Mesenteric fat pad (tissue), 1 donor: ENCODE measurements around the gene FOSL1. TPM values are rescaled to one million over a fixed set of nuclear protein-coding genes. Genes with fewer than 3 reads are reported as not detected.
A peak's percentile ranks its signal among the peaks of the same experiment; 100 is the strongest.

Experiments used
- DNase-seq: peaks from one replicate; pipeline ENCODE4 v3.0.0-alpha.2; 2020; ENCODE audit warnings: low spot score
- total RNA-seq: library from RNA; stranded (reverse); fragmentation: NEBNext Ultra II Directional; extraction: Animal tissue kit (Norgen Biotek cat#: 25700); gene quantifications from one replicate; pipeline ENCODE4 v1.2.1, GENCODE V29; 2021
- donor health status: DM: yes; HTN: yes; CAD: no.

Gene FOSL1
- total RNA-seq, 1 donor from 2014 or later: 58.3 TPM

DNA sequence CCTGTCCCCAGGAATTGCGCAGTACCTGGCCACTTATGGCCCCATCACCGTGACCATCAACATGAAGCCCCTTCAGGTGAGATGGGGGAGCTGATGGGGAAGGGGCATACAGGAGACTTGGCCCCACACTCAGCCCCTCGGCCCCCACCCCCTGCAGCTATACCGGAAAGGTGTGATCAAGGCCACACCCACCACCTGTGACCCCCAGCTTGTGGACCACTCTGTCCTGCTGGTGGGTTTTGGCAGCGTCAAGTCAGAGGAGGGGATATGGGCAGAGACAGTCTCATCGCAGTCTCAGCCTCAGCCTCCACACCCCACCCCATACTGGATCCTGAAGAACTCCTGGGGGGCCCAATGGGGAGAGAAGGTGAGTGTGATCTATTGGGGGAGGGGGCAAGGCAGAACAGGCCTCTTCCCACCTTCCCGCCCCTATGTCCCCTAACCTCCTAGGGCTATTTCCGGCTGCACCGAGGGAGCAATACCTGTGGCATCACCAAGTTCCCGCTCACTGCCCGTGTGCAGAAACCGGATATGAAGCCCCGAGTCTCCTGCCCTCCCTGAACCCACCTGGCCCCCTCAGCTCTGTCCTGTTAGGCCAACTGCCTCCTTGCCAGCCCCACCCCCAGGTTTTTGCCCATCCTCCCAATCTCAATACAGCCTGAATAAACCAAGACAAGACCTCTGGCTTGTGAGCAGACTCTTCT, 17.0 kb downstream of the FOSL1 start:
- no peak for DNase-seq

DNA sequence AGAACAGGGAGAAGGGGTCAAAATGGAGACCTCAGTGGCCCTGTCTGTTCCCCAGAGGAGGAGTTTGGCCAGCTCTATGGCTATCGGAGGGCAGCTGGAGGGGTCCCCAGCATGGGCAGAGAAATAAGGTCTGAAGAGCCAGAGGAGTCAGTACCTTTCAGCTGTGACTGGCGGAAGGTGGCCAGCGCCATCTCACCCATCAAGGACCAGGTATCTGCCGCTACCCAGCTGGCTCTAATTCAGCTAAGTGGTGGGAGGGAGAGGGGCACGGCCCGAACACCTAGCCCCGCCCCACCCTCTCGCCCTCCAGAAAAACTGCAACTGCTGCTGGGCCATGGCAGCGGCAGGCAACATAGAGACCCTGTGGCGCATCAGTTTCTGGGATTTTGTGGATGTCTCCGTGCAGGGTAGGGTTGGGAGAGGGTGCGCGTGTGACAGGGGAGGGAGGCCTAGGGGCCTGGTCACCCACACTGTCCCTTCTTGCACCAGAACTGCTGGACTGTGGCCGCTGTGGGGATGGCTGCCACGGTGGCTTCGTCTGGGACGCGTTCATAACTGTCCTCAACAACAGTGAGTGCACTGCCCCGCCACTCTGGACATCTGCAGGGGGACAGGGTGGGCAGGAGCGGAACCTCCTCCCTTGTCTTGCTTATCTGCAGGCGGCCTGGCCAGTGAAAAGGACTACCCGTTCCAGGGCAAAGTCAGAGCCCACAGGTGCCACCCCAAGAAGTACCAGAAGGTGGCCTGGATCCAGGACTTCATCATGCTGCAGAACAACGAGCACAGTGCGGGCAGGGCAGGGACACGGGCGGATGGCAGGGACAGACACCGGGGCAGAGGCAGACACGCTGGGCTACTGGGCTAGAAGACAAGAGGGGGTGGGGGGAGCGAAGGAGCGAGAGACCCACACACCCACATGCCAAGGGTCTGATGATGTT, 17.8 kb downstream of the FOSL1 start:
- no peak for DNase-seq

DNA sequence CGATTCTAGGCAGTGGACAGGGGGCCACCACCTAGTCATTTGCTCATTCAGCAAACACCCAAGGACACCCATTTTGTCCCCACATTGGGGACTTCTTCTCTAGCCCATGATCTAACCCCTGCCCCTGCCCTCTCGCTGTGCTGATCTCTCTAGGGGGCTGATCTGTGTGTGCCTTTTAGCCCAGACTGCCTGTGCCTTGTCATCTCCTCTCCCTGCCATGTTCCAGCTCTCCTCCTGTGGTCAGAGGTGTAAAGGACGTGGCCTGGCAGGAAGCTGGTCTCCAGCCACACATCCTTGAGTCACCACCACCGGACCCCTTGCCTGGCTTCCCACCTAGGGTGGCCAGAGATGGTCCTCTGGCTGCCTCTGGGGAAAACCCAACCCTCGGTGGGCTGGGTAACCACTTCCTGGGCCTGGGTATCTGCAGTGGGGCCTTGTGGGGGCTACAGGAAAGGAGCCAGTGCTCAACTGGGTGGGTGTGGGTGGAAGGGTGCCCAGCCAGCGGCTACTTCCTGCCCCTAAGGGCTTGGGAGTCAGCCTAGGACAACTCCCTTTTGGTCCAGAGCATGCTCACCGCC, 19.3 kb downstream of the FOSL1 start:
- DNase-seq: no peak

DNA sequence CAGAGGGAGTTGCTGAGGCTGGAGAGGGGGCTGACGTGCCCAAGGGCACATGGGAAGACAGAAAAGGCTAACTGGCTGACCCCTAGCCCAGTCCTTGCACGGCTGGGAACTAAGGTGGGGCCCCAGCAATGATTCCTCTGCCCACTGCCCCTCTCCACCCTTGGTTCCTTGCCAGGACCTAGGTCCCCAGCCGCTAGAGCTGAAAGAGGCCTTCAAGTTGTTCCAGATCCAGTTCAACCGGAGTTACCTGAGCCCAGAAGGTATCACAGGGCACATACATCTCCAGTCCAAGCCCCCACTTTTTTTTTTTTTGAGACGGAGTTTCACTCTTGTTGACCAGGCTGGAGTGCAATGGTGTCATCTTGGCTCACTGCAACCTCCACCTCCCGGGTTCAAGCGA, 20.2 kb downstream of the FOSL1 start:
- DNase-seq: no peak

DNA sequence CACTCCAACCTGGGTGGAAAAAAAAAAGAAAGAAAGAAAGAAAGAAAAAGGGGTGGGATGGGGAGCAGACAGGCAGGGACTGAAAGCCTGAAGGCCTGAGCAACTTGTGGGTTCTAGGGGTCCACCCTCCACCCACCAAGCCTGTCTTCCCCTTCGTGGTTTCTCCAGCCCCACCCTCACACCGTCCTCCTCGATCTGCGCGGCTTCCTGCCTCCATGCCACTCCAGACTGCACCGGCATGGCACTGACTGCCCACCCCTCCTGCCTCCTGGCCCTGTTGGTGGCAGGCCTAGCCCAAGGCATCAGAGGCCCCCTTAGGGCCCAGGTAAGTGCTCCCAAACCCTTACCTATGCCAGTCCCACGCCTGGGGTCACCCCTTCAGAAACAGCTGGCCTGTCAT, 20.6 kb downstream of the FOSL1 start, which contains the start of gene CTSW:
TSS of gene CTSW (plus strand) at position 221 of the 400 bp plus-strand sequence. CDS start at position 239, 18 bp downstream.
- DNase-seq: no peak

DNA sequence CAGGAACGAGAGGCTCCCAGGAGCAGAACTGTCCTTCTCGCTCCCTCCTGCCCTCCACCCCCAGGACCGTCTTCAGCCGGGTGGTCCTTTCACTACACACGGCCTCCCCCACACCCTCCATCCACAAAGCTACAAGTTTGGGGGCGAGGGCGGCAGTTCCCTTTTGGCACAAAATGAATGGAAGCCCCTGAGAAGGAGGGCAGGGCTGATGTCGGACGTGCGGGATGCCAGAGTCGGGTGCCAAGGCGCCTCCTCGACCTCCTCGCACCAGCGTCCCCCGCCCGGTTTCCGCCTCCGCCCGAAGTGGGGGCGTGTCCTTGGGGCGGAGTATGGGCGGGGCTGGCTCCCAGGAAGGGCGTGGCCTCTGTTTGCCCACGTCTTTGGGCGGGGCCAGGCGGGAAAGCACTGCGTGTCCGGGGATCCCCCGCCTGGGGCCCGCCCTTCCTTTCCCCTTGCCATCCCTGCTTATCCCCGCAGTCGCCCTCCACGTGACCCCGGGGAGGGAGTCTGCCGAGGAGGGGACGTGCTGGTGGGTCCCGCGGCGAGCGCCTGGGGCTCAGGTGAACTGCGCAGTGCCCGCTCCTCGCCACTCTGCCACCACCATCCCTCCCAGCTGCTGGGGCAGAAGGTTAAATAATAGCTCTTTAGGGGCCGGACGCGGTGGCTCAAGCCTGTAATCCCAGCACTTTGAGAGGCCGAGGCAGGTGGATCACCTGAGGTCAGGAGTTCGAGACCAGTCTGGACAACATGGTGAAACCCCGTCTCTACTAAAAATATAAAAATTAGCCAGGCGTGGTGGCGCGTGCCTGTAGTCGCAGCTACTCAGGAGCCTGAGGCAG, 26.7 kb downstream of the FOSL1 start:
- DNase-seq: peak; percentile 98

DNA sequence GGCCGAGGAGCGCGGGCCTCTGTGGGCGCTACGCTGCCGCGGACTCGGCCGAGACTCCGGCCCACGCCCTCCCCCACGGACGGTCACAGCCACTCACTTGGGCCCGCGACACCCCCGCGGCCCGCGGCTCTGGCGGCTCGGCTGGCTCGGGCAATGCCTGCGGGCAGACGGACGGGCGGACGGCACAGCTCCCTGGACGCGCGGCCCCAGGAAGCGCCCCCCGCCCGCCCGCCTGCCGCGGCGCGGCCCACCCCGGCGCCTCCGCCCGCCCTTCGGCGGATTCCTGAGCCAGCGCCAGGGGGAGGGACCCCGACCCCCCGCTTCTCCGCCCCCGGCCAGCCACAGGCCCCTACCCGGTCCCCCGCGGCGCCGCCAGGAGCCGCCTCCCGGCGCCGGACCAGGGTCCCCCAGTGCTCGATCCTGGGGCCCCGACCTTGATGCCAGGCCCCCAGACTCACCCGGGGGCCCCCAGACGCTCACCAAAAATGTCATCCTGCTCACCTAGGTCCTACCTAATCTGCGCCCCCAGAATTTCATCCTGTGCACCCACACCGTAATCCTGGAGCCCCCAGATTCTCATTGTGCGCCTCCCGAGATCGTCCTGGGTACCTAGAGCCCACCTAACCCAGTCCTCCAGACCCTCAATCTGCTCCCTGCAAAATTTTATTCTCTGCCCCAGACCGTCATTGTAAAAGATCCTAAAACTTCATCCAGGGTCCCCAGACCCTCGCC, 27.4 kb downstream of the FOSL1 start, which contains the start of gene EFEMP2:
TSS of gene EFEMP2 (minus strand) at position 215 of the 732 bp plus-strand sequence. CDS start 446 bp downstream, outside the sequence.
- no peak for DNase-seq

DNA sequence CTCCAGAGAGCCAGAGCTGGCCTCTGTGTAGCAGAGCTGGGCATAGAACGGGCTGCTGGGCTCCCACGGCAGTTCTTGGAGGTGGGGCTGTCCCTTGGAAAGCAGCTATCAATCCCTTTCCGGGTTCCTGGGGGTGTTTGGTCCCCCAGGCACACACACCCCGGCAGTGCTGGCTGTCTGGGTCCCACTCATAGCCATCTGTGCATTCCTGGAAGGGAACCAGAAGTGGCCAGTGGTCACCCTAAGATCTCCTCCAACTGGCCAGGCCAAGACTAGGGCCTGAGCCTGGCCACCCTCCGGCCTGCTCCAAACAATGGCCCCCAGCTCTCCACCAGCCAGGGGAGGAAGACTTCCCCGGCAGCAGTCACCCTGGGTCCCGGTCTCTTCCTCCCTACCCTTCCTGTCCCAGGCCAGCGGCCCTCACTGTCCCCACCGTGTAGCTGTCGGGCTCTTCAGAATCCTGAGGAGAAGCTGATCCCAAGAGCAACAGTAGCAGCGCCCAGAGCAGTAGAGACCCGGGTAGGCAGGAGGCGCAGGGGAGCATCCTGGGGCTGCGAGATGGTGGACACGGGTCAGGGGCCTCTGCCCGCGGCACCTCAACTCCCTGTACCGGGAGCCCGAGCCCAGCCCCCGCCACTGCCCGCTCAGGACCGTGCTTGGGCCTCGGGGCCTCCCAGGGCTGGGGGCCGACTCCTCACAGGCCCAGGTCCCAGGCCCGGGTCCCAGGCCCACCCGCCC, 28.2 kb downstream of the FOSL1 start:
- DNase-seq: no peak

DNA sequence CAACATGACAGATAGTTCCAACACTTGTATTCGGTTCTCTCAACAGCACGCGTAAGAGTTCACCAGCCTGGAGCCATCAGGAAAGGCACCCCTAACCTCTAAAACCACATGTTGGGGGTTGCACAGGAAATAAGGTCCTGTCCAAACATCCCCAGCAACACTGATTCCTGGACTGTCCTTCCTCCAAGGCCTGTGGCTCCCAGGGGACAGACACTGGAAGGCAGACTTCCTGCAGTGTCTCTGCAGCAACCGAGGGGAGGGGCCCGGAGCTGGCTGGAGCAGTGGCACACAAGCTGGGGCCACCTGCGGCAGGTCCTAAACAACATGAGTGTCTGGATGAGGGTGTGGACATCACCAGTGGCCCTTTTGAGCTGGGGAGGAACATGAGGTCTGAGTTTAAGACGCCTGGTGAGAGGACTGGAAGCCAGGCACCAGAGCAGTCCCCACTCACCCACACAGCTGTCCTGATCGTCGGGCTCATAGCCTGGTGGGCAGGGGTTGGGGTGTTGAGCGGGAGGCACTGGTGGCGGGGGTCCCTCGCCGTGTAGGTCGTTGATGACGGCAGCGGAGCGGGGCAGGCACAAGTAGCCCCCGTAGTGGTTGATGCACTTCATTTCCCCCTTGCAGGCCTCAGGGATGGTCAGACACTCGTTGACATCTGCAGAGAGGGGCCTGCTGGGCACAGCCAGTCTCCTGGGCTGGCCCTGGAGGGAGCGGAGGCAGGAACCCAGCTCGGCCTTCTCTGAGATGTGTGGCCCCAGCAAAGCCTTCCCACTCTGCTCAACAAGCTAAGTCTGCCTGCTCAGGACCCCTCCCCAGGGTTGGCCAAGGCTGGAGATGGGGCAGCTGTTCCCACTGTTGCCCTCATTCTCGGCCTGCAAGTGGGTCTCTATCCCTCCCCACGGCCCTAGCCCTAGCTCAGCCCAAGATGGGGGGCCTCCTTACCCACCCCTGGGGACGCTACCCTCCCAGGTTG, 29.2 kb downstream of the FOSL1 start:
- DNase-seq: no peak

DNA sequence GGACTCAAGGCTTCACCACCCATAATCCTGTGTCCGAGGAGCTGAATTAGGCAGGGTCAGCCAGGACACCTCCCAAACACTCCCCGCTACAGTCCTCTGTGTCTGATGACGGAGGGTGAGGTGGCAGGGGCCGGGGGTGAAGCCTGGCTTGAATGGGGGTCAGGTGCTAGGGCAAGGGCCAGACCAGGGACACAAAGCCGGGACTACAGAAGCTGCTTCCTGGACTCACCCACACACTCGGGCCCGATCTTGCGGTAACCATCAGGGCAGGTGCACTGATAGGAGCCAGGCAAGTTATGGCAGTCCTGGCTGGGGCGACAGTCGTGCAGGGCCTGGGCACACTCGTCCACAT, 29.9 kb downstream of the FOSL1 start:
- no peak for DNase-seq

DNA sequence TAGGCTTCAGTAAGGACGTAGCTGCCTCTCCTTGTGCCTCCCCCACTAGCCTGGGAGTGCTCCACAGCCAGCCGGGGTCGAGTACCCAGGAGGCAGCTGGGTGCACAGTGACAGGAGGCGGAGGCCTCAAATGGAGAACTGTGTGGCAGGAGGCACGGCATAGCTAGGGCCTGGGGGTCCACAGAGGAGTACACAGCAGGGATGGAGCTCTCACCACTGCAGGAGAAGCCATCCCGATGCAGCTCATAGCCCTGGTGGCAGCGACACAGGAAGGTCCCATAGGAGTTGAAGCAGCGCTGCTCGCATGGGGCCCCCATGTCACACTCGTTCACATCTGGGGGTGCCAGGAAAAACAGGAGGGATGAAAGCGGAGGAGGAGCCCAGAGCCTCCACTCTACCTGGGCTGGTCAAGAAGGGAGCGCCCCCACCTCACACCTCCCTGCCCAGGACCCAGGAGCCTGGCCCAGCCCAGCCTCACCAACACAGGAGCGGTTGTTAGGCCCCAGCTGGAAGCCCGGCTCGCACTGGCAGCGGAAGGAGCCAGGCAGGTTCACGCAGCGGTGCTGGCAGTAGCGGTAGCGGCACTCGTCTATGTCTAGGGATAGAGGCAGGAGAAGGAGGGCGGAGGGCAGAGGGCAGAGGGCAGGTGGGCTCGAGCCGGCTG, 30.4 kb downstream of the FOSL1 start:
- DNase-seq: no peak

DNA sequence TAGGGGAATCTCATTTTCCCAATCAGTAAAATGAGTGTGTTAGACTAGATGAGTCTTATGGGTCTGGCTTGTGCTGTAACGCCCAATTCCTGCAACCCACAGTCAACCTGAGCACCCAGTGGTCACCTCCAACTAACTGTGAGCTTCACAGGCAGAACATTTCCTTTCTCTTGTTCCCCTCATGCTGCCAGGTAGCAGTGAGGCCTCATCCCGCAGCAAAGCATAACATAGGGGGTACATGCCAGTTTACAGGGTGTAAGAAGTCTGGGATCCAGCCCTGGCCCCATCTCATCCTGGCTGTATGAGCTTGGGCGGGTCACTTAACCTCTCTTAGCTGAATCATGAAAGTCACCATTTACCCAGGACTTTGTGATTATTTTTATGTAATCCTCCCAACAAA, 31.3 kb downstream of the FOSL1 start:
- DNase-seq: no peak

DNA sequence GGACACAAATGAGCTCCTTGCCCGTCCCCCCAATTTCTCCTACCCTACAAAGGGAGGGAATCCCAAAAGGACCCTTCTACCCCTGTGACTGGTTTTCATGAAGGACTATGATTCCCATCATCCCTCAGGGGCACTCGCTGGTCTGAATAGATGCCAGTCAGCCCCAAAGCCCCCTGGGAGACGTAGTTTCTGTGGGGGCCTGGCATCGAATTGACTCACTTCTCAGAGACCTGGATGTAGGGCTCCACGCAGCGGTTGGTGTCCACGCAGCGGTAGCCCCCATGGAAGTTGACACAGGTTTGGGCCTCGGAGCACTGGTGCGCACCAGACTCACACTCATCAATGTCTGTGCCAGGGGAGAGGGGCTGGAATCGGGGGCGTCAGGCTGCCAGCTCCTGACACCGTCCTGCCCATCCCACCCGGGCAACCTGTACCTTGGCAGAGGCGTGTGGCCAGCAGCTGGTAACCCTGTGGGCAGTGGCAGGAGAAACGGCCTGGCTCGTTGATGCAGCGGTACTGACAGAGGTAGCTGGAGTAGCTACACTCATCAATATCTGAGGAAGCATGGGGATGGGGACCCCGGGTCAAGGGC, 32.0 kb downstream of the FOSL1 start:
- no peak for DNase-seq

DNA sequence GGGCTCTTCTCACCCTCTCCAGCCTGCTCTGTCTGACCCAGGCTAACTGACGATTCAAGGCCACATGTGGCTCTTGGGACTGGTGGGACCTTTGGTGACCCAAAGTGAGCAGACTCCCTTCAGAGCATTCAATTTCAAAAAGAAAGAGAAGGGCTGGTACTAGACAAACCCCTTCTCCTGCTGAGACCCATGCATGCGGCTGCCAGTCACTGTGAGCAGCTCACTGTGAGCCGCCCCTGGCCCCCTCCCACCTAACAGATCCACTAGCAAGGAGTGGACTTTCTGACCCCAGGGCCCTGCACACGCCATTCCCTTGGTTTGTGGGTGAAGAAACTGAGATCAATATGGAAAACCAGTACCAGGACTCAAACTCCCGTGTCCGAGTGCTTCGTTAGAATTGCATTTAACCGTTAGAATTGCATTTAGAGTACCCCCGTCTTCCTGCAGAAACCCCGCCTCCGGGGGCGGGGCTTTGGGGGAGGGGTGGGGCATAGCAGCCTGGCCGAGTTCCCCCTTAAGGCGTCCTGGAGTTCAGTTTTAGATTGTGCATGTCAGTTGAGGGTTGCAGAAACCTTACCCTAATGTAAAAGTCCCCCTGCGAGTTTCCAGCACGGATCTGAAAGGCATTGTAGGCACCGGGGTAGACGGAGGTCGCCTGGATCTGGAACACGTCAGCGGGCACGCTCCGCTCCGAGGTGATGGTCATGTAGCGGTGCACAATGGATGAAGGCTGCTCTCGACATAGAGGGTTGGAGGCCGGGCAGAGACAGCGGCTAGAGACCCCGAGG, 32.7 kb downstream of the FOSL1 start:
- DNase-seq: no peak

DNA sequence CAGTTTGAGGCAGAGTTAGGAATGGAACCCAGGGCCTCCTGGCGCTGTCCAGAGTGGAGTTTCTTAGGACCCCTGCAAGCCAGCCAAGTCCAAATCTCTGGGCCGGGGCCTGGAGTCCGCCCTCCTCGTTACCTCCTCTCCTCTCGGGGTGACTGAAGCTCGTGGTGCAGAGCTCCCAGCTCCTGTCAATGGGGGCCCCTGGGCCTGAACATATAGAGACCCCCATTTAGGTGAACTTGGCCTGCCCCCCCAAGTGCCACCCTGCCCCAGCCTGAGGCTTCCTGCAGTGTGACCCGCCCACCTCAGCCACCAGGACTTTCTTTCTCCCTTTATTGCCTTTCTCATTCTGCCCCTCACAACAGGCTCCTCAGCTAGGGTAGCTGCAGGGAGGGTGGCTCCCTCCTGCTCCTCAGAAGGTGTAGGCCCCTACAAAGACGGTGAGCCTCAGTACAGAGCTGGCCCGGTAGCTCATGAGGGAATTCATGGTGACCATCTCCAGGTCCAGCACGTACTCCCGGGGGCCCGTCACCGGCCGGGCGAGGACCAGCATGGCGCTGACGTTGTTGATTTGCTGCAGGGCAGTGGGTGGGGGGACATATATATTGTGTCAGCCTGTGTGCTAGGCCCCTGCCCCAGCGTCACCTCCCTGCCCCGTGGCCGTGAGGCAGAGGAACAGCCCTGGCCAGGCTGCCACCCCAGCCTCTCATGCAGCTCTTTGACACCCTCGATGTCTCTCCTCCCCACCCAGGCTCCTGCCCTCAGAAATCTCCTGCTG, 33.5 kb downstream of the FOSL1 start:
- DNase-seq: no peak
